Keratinocyte (primary cell): ENCODE results near the gene ENG. TPM values are rescaled to one million over a fixed set of nuclear protein-coding genes. Genes with fewer than 3 reads are reported as not detected.

ENCODE experiments used
- DNase-seq: peaks from one replicate; pipeline ENCODE4 v3.0.0-alpha.2; 2011; ENCODE audit warnings: low read depth, missing footprints, low spot score
- FAIRE-seq: peaks from 2 replicates; lab custom pipeline; 2011; peaks lifted over from hg19 to GRCh38; lab: Jason Lieb, UNC
- H2AFZ ChIP-seq: 2 replicates; pipeline ENCODE4 v1.6.0; 2012; ENCODE audit warnings: low read length, control low read depth, inconsistent platforms; ENCODE audit not compliant: control insufficient read depth
- H3K27ac ChIP-seq: 2 replicates; pipeline ENCODE4 v1.5.1; 2011; ENCODE audit warnings: low read length; ENCODE audit not compliant: control insufficient read depth, insufficient read depth
- H3K27me3 ChIP-seq: 3 replicates; pipeline ENCODE4 v1.6.0; 2011; ENCODE audit warnings: low read length; ENCODE audit not compliant: control insufficient read depth, insufficient read depth; ENCODE audit errors: extremely low read depth
- H3K36me3 ChIP-seq, 2 experiments: 2 replicates in 1 of 2; 3 replicates in 1 of 2; pipeline ENCODE4 v1.5.1; 2011; ENCODE audit warnings: low read length in 2 of 2, mild to moderate bottlenecking in 1 of 2; ENCODE audit not compliant: control insufficient read depth in 2 of 2, insufficient read depth in 2 of 2; ENCODE audit errors: extremely low read depth in 1 of 2
- H3K4me1 ChIP-seq: 3 replicates; pipeline ENCODE4 v1.5.1; 2011; ENCODE audit warnings: low read length; ENCODE audit not compliant: control insufficient read depth, insufficient read depth; ENCODE audit errors: extremely low read depth
- H3K4me2 ChIP-seq: 3 replicates; pipeline ENCODE4 v1.6.0; 2011; ENCODE audit warnings: low read depth, low read length; ENCODE audit not compliant: control insufficient read depth, insufficient read depth; ENCODE audit errors: extremely low read depth
- H3K4me3 ChIP-seq, 3 experiments: fragments of 200-600 bp in 1 of 3; sonication (generic) in 1 of 3; 2 replicates in 2 of 3; 3 replicates in 1 of 3; pipeline ENCODE4 v1.5.1; 2011 to 2016; ENCODE audit warnings: low read length in 3 of 3, mild to moderate bottlenecking in 3 of 3, control low read depth in 2 of 3, inconsistent platforms in 1 of 3, low read depth in 1 of 3, mixed read lengths in 1 of 3, mixed run types in 1 of 3, moderate library complexity in 1 of 3; ENCODE audit not compliant: control insufficient read depth in 2 of 3, insufficient read depth in 2 of 3; ENCODE audit errors: extremely low read depth in 1 of 3
- H3K79me2 ChIP-seq: 2 replicates; pipeline ENCODE4 v1.6.0; 2012; ENCODE audit warnings: low read length; ENCODE audit not compliant: control insufficient read depth, insufficient read depth
- H3K9ac ChIP-seq: 3 replicates; pipeline ENCODE4 v1.6.0; 2011; ENCODE audit warnings: low read length; ENCODE audit not compliant: control insufficient read depth, insufficient read depth; ENCODE audit errors: extremely low read depth
- H3K9me1 ChIP-seq: 3 replicates; pipeline ENCODE4 v1.6.0; 2011; ENCODE audit warnings: low read length; ENCODE audit not compliant: control insufficient read depth, insufficient read depth; ENCODE audit errors: extremely low read depth
- H3K9me3 ChIP-seq: 2 replicates; pipeline ENCODE4 v1.5.1; 2012; ENCODE audit warnings: low read depth, low read length; ENCODE audit not compliant: control insufficient read depth
- H4K20me1 ChIP-seq: 3 replicates; pipeline ENCODE4 v1.6.0; 2011; ENCODE audit warnings: low read length; ENCODE audit not compliant: control insufficient read depth, insufficient read depth; ENCODE audit errors: extremely low read depth
- EZH2 ChIP-seq: IDR thresholded peaks from one replicate; pipeline ENCODE4 v1.6.1; 2012; ENCODE audit warnings: inconsistent platforms, mild to moderate bottlenecking, low read length, moderate library complexity
- dilution Hi-C: fragments of 300-500 bp; cut with MboI; formaldehyde crosslinking; loops from one replicate; pipeline ENCODE4 v1.7.0; 2020; ENCODE audit warnings: low sequenced_read_pairs; ENCODE audit not compliant: extremely low pct_ligation_motif_present
- polyA plus RNA-seq, 5 experiments: library from polyadenylated mRNA; depleted of rRNA in 3 of 5; stranded (reverse) in 3 of 5; stranded (forward) in 1 of 5; unstranded in 1 of 5; fragments of >200 nt; gene quantifications; 1 replicate in 1 of 5; 2 replicates in 3 of 5; 3 replicates in 1 of 5; pipeline versions ENCODE4 v1.2.1 to v1.2.3, GENCODE V29; 2011 to 2012; ENCODE audit warnings: missing spikeins in 2 of 5, low read depth in 1 of 5, low replicate concordance in 1 of 5
- TF ChIP-seq, protein P1 (sequence below), 3 experiments: IDR thresholded peaks in 1 of 3; conservative IDR thresholded peaks in 1 of 3; optimal IDR thresholded peaks in 1 of 3; 2 replicates in 2 of 3; 3 replicates in 1 of 3; pipeline versions ENCODE3 to v1.5.1; 2011; ENCODE audit warnings: low read length in 3 of 3, mild to moderate bottlenecking in 3 of 3, moderate library complexity in 2 of 3, control low read depth in 1 of 3, inconsistent platforms in 1 of 3; ENCODE audit not compliant: insufficient read depth in 2 of 3; ENCODE audit errors: extremely low read depth in 1 of 3

The ENG gene
- polyA plus RNA-seq, 1 donor (not counting 4 experiments of a cell fraction or from before 2014, with no cell fraction given): 0.22 TPM

GRCh38 chr9:127899128-127899943 lies 44.9 kb upstream of the ENG start, which contains the start of gene ST6GALNAC6:
ST6GALNAC6 (minus strand) TSS chr9:127899603; CDS start chr9:127897981, 1,622 bp downstream.
- no peak for DNase-seq

DNA sequence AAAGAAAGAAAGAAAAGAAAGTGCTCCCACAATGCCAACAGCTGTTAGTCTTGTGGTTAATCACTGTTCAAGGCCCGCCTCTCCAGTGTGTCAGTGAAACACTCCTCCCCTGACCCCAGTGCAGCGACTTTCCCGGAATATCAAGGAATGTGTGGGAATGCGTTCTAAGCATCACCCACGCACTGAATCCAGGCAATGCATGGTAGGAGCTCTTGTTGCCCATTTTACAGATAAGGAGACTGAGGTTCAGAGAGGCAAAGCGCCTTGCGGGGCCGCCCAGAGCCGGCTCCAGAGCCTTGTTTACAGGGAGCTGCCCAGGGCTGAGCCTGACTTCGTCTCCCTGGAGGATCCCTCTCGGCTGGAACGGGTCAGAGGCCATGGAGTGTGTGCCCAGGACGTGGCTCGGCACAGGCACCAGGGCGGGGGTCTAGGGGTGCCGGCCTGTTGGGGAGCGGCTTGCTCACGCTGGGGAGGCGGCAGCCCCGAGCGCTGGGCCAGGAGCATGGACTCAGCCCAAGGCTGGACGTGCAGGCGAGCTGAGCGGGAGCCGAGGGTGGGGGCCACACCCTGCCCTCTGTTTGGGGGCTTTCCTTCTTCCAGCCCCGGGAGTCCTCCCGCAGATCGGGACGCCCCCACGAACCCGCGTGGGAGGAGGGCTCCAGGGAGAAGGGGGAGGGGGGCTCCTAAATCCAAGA lies 44.1 kb upstream of the ENG start:
- no peak for DNase-seq
- Histone ChIP-seq H2AFZ (peak overlapping the region; percentile 56), H3K36me3 (peaks cover 18% of the 10 kb centered on the region in 2 experiments), H3K9me1 (no peaks in the 10 kb centered on the region), H3K9me3 (peaks cover 7% of the 10 kb centered on the region), H4K20me1 (no peaks in the 10 kb centered on the region), H3K4me2 (peak overlapping the region; percentile 68), H3K79me2 (peaks cover 2% of the 10 kb centered on the region), H3K4me1 (peaks cover 8% of the 10 kb centered on the region), H3K27me3 (no peaks in the 10 kb centered on the region), H3K9ac (peak overlapping the region; percentile 81), H3K27ac (peak overlapping the region; percentile 43), H3K4me3 (peak overlapping the region; percentile 79 to 83 (median 80))
- dilution Hi-C loops: no loop called here
- no peak for TF ChIP-seq EZH2
- TF ChIP-seq, protein P1, sequence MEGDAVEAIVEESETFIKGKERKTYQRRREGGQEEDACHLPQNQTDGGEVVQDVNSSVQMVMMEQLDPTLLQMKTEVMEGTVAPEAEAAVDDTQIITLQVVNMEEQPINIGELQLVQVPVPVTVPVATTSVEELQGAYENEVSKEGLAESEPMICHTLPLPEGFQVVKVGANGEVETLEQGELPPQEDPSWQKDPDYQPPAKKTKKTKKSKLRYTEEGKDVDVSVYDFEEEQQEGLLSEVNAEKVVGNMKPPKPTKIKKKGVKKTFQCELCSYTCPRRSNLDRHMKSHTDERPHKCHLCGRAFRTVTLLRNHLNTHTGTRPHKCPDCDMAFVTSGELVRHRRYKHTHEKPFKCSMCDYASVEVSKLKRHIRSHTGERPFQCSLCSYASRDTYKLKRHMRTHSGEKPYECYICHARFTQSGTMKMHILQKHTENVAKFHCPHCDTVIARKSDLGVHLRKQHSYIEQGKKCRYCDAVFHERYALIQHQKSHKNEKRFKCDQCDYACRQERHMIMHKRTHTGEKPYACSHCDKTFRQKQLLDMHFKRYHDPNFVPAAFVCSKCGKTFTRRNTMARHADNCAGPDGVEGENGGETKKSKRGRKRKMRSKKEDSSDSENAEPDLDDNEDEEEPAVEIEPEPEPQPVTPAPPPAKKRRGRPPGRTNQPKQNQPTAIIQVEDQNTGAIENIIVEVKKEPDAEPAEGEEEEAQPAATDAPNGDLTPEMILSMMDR (optimal IDR thresholded peaks at IDR 0.05 in 1 of 3, IDR thresholded peaks at IDR 0.05 in 1 of 3, conservative IDR thresholded peaks at IDR 0.05 in 1 of 3; ENCODE audit: extremely low read depth in 1 of 3, insufficient read depth in 2 of 3, low read length in 3 of 3): no peak
- FAIRE-seq: no peak

More at GRCh38 chr9:127899128-127899943, 44.9 kb upstream of the ENG start, which contains the start of gene ST6GALNAC6:
- Histone ChIP-seq H3K27me3 (no peaks in the 10 kb centered on the region), H3K27ac (peak within 1 kb of the TSS; percentile 43), H3K9me3 (peaks cover 1% of the 10 kb centered on the region), H3K4me1 (peaks cover 8% of the 10 kb centered on the region), H2AFZ (peak within 1 kb of the TSS; percentile 94), H4K20me1 (no peaks in the 10 kb centered on the region), H3K9me1 (no peaks in the 10 kb centered on the region), H3K36me3 (peaks cover 10 to 13% of the 10 kb centered on the region in 2 experiments), H3K9ac (peak within 1 kb of the TSS; percentile 81), H3K4me3 (peak within 1 kb of the TSS; percentile 79 to 83 (median 80)), H3K4me2 (peak within 1 kb of the TSS; percentile 91), H3K79me2 (peaks cover 2% of the 10 kb centered on the region)
- no peak for FAIRE-seq
- TF ChIP-seq, protein P1 (optimal IDR thresholded peaks at IDR 0.05 in 1 of 3, IDR thresholded peaks at IDR 0.05 in 1 of 3, conservative IDR thresholded peaks at IDR 0.05 in 1 of 3; ENCODE audit: extremely low read depth in 1 of 3, insufficient read depth in 2 of 3, low read length in 3 of 3): no peak
- no peak for TF ChIP-seq EZH2
- dilution Hi-C loops: no loop called here
